HEK293T (cell line): Measurements from ENCODE around the gene WDR37.

ENCODE experiments used
- BHLHE40 ChIP-seq: fragments of 450-650 bp; IDR thresholded peaks from 2 replicates; pipeline ENCODE4 v1.6.1; 2016; ENCODE audit warnings: mild to moderate bottlenecking, moderate library complexity, borderline replicate concordance
- ELF4 ChIP-seq: fragments of 450-650 bp; IDR thresholded peaks from 2 replicates; pipeline ENCODE4 v1.6.1; 2017; ENCODE audit warnings: antibody characterized with exemption
- FOXA1 ChIP-seq: fragments of 450-650 bp; IDR thresholded peaks from 2 replicates; pipeline ENCODE4 v1.6.1; 2016; ENCODE audit warnings: mild to moderate bottlenecking
- FOXM1 ChIP-seq: fragments of 450-650 bp; IDR thresholded peaks from 2 replicates; pipeline ENCODE4 v1.6.1; 2017; ENCODE audit warnings: mild to moderate bottlenecking, borderline replicate concordance
- PKNOX1 ChIP-seq: fragments of 450-650 bp; IDR thresholded peaks from 2 replicates; pipeline ENCODE4 v1.6.1; 2016
- SP1 ChIP-seq: fragments of 450-650 bp; IDR thresholded peaks from 2 replicates; pipeline ENCODE4 v1.6.1; 2017
- SUZ12 ChIP-seq: fragments of 450-650 bp; IDR thresholded peaks from 2 replicates; pipeline ENCODE4 v1.6.1; 2016; ENCODE audit warnings: mild to moderate bottlenecking

- TF ChIP-seq PKNOX1 (no peak), SP1 (no peak), BHLHE40 (no peak), FOXM1 (no peak), FOXA1 (no peak), ELF4 (no peak), SUZ12 (no peak)
Observed at GRCh38 chr10:1126461-1126860, 70.3 kb downstream of the WDR37 start.
